CD4-positive, alpha-beta T cell treated with Interleukin-15 for 4 hours (primary cell): ENCODE measurements around the gene DLG2.

Source experiments
- DNase-seq: peaks from one replicate; pipeline ENCODE4 v3.0.0-alpha.2; 2020; ENCODE audit warnings: low spot score

Gene DLG2

DNA sequence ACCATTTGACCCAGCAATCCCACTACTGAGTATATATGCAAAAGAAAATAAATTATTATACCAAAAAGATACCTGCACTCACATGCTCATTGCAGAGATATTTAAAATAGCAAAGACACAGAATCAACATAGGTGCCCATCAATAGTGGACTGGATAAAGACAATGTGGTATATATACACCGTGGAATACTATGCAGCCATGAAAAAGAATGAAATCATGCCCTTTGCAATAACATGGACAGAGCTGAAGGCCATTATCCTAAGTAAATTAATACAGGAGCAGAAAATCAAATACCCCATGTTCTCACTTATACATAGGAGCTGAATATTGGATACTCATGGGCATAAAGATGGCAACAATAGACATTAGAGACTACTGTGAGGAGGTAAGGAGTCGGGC lies 68.7 kb downstream of the DLG2 start:
- no peak for DNase-seq

DNA sequence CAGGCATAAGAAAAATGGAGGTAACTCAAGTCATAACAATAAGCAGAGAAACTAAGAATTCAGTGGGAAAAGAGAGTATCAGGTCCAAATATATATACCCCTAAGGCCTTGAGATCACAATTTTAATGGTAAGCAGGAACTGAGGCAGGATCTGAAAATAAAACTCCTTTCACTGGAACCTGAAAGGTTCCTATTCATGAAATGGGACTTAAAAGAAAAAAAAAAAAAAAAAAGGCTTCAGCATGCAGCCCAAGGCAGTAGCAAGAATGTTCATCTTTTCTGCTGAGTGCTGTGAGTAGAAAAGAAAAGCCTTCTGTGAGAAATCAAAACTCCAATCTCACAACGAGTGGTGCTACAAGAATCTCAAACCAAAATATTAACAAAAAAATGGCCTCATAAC lies 75.3 kb downstream of the DLG2 start:
- DNase-seq: no peak

DNA sequence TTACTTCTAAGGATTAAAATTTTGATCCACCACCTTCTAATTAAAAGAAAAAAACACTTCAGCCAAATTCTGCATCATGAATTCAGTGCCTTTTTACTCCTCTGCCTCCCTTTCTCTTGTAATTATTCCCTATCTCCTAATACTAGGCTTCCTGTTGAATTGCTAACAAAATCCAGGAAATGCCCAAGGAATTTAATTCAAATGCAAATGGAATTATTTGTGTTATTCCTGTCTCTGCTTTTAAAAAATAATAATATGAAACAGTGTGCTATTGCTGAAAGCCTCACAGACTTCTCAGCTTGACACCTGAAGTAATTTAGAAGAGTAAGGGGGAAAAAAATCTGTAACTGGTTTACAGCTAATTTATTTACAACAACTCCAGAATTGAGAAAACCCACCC lies 85.5 kb downstream of the DLG2 start:
- DNase-seq: no peak

DNA sequence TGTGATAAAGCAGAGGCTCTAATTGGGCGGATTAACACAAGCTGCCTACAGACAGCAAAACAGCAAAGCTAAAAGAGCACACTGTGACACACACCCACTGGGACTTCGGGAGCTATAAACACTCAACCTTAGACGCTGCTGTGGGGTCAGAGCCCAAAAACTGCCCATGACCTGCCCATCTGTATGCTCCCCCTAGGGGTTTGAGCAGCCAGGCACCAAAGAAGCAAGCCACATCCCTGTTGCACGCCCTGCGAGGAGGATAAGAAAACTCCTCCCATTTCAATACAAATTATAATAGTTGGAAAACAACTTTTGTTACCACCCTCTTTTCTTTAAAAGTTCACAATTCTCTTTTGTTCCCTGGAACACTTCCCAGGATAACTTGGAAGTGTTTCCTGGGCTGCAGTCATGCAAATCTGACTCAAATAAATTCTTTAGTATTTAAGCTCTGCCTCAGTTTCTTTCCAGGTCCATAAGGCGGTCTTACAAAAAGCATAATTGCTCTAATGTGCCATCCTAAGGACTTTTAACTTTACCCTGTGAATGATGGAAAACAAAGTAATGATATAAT lies 86.4 kb downstream of the DLG2 start:
- DNase-seq: no peak

DNA sequence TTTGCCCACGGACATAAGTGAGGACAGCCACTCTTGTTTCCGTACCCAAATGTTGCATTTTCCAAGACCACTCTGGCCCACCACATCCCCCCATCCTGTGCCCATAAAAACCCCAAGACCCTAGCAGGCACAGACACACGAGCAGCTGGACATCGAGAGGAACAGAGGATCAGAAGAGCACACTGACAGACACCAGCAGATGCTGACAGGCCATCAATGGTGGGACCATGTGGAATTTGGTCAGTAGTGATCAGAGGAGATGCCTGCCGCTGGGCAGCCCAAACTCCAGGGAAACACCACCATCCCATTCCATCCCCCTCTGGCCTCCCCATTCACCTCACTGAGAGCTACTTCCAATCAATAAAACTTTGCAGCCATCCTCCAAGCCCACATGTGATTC lies 87.0 kb downstream of the DLG2 start:
- DNase-seq: no peak

DNA sequence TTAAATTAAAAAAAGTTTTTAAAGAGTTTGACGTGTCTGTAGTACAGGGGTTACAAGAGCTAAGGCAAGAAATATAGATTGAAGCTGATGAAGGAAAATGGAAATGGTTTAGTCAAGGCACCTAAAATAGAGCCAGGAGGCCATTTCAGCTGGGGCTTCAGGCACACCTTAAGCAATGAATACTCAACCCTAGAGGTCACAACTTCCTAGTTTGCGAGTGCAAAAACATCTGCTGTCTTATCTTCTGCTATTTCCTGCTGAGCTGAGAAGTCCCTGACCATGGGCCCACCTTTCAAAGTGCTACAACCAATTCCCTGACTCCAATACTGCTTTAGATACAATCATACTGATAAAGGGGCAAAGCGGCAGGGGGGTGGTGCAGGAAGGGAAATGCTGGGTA lies 87.4 kb downstream of the DLG2 start:
- DNase-seq: no peak

DNA sequence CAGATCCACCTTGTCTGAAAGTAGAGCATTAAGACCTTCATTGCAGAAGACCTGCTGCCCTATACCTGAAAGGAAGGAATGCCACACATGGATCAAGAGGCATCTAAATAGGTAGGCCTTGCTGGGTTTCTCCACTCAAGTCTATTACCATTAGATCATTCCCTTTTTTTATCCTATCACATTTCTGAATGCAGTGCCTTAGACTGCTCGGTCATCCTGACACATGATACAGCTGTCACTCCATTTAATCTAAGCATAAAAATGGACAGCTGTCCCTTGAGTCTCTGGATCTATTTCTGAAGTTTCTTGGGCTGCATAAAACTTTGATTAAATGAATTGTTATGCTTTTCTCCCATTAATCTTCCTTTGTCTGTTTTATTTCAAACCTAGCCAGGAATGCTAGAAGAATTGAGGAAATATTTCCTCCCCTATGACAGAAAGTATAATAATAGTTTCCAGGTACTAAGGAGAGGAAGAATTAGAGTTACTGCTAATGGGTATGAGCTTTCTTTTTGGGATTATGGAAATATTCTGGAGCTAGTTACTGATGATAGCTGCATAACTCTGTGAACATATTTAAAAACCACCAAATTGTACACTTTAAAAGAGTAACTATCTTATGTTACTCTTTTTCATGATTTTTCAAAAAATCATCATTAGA lies 88.0 kb downstream of the DLG2 start:
- DNase-seq: no peak

DNA sequence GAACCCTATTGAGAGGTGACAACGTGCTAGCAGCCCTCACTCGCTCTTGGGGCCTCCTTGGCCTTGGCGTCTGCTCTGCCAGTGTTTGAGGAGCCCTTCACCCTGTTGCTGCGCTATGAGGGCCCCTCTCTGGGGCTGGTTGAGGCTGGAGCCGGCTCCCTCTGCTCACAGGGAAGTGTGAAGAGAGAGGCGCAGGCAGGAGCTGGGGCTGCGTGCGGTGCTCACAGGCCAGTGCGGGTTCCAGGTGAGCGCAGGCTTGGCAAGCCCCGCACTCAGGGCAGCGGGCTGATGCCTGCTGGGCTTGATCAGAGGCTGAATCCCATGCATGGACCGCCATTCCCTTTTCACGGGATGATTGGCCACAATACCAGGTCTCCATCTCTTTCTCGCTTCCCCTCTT lies 90.7 kb downstream of the DLG2 start:
- no peak for DNase-seq

DNA sequence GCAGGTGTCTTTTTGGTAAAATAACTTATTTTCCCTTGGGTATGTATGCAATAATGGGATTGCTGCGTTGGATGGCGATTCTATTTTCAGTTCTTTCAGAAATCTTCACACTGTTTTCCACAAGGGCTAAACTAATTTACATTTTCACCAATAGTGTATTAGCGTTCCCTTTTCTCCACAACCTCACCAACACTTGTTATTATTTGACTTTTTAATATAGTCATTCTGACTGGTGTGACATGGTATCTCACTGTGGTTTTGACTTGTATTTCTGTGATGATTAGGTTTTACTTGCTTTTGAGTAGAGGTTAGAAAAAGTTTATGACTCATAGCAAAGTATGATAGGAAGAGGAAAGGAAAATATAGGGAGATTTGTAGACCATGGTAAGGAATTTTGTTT lies 92.3 kb downstream of the DLG2 start:
- no peak for DNase-seq

DNA sequence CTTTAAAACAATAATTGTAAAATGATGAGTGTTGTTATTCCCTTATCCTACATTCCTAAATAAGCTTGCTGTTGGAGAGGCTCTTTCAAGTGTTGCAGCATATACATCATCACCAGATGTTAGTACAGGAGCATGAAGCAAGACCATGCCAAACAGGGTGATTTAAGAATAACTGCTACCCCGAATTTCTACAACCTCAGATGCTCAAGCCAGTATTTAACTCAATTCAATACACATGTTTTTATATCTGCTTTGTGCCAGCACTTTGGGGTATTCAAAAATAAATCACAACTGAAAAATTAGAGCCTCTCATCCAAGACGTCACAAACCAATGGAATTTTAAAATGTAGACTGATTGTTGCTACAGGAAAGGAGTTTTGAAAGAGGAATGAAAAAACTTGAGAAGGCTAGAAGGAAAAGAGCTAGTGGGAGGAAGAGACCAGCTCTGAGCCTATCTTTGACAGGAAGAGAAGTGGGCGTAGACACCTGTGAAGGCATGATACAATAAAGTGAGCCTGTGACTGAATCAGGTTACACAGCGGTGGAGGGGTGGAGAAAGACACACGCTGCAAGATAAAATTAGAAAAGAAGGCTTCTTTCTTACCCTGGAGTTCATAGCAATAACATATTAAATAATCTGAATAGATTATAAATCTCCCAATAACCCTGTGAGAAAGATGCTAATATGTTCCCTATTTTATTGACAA lies 95.8 kb downstream of the DLG2 start:
- no peak for DNase-seq

DNA sequence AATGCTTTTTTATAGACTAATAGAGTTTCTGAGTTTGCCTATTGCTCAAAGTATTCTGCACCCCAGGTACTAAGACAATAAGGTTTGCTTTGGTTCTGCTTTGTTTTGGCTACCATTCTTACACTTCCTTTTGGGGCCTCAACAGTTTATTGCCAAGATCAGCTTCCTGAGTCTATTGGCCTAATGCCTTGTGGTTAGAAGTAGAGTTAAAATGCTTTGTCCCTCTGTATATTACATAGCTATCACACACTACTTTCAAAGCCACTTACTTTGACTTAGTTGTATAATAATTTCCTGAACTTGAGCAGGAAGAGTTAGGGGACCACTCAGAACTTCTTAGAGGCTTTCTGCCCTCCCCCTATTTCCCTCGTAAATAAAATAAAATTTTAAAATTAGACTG lies 96.5 kb downstream of the DLG2 start:
- no peak for DNase-seq

DNA sequence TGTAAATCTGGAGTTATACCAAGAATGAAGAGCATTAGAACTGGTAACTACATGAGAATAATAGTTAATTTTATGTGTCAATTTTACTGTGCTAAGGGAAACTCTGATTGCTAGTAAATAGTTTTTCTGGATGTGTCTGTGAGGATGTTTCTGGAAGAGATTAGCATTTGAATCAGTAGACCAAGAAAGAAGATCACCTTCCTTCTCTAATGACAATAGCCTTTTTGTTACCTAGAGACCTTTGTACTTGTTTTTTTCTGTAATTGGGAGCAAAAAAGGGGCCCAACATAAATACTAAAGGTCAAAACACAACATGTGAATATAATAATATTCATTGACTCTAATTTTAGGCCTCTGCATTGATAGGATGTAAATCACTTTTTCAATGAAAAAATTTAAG lies 100.6 kb downstream of the DLG2 start:
- DNase-seq: no peak

DNA sequence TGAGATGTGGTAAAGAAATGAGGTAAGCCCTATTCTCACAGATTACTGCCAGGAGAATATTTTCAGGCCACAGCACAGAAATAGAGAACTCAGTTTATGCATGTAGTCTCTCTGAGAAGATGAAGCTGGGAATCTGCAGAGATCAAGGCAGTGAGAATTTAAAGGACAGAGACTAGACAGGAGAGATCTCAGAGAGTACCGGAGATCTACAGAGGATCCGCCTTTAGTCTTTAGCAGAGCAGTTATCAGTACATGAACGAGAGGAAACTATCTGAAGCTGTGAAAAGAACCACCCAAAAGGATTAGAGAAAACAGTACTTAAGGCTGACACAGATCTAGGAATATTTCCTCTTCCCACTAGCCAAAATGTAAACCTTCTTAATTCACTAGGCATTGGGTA lies 101.5 kb downstream of the DLG2 start:
- DNase-seq: no peak

DNA sequence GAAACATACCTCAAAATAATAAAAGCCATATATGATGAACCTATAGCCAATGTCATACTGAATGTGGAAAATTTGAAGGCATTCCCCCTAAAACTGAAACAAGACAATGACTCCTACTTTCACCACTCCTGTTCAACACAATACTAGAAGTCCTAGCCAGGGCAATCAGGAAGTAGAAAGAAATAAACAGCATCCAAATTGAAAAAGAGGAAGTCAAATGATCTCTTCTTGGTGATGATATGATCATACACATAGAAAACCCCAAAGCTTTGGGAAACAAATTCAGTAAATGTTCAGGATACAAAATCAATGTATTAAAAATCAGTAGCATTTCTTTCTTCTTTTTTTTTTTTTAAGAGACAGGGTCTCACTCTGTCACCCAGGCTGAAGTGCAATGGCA lies 109.9 kb downstream of the DLG2 start:
- no peak for DNase-seq

DNA sequence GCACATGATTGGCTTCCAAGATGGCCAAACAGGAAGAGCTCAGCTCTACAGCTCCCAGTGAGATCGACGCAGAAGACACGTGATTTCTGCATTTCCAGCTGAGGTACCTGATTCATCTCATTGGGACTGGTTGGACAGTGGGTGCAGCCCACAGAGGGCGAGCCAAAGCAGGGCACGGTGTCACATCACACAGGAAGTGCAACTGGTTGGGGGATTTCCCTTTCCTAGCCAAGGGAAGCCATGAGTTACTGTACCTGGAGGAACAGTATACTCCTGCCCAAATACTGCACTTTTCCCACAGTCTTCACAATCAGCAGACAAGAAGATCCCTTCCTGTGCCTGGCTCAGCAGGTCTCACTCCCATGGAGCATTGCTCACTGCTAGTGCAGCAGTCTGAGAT lies 131.2 kb downstream of the DLG2 start:
- DNase-seq: no peak

DNA sequence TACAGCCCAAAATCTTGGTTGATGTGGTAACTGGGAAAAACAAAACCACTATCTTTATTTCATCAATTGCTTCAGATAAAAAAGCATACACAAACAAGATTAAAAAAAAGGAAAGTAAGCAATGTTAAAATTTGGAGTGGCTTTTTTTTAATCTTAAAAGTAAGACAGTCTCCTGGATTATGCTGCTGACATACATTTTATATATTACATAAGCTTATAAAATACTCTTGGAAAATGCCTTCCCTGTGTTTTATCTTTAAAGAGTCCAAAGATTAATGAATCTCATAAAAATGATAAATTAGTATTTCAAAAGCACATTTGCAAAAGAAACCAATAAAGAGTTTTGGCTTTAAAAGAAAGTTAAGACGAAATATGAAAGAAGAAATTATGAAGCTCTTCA lies 132.7 kb downstream of the DLG2 start:
- no peak for DNase-seq

DNA sequence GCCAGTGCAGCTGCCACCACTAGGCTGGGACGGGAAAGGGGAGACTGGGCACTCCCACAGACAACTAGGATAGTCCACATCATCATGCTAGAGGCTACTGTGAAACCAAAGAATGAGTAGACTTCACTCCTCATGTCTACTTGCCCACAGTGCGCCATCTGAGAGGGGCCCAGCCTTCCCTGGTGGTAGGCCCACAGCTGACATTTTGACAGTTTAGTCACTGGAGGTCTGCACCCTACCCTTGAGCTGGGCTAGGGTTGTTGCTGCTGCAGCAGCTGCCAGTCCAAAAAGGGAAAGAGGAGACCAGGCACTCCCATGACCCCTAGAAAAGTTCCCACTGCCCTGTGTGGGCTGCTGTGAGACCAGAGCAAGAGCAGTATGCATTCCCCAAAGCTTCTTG lies 141.2 kb downstream of the DLG2 start:
- DNase-seq: no peak

DNA sequence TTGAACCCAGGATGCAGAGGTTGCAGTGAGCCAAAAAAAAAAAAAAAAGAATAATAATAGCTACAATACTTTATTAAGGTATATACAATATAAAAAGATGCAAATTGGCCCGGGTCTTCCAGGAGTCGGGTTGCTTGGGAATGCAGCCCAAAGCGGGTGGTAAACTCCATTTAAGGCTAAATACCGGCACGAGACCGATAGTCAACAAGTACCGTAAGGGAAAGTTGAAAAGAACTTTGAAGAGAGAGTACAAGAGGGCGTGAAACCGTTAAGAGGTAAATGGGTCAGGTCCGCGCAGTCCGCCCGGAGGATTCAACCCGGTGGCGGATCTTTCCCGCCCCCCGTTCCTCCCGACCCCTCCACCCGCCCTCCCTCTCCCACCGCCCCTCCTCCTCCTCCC lies 143.3 kb downstream of the DLG2 start:
- DNase-seq: no peak

DNA sequence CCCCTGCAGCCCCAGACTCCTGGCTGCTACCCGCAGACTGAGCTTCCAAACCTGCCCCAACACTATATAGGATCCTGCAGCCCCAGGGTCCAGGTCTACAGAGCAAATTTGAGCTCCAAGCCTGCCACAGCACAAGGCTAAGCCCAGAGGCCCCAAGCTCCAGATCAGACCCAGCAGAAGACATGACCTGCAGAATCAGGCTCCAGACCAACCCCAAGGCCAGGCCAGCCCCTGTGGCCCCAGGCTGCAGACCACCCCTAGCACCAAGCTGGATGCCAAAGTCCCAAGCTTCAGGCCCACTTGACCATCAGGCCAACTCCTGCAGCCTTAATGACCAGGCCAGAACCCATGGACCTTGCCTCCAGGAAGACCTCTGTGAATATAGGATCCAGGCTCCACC lies 145.3 kb downstream of the DLG2 start:
- no peak for DNase-seq

DNA sequence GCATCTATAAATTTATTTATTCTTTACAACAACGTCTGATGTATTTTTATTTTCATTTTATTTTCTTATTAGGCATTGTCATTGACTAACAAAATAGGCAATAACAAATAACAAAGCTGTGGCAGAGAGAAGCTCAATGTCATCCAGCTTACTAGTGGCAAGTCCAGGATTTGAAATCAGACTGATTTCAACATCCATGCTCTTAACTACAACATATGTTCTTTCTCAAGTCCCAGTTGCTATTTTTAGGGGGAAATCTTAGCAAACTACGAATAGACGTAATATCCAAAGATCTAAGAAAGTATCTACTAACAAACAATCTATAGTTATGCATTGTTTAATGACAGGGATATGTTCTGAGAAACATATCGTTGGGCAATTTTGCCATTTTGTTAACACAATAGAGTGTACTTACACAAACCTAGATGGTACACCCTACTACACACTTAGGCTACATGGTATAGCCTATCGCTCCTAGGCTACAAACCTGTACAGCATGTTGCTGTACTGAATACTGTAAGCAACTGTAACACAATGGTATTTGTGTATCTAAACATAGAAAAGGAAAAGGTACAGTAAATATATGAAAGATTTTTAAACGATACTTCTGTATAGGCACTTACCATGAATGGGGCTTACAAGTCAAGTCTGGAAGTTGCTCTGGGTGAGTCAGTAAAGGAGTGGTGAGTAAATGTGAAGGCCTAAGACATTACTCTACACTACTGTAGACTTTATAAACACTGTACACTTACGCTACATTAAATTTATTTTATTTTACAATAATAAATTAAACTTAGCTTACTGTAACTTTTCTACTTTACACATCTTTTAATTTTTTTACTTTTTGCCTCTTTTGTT lies 151.3 kb downstream of the DLG2 start:
- DNase-seq: no peak

DNA sequence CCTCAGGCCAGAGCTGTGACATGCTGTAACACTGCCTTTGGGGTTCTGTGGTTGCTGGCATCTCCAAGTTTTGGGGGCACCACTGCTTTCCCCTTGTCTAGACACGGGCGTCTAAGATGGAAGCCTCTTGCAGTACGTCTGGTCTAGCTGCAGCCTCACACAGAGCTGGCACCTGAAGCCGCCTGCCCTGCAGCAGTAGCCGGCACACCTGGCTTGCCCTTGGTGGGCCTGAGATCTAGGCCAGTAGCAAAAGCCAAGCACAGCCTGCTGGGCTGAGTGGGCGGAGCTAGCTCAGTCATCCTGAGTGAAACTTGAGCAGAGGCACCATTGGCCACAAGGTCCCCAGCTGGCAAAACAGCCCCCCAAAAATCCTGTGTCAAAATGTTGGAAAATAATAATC lies 154.2 kb downstream of the DLG2 start:
- DNase-seq: no peak

DNA sequence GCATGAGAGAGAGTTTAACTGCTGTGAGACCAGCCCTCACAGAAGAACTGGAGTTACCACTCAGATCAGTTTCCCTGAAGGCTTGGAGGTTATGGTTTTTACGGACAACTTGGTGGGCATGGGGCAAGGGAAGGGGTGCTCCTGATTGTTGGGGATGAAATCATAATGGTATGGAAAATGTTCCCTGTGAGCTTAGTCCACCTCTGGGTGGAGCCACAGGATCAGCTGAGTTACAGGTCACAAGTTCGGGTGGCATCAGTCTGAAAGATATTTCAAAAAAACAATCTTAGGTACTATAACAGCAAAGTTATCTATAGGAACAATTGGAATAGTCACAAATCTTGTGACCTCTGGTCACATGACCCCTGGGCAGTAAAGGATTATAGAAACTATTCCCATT lies 162.9 kb downstream of the DLG2 start:
- no peak for DNase-seq

DNA sequence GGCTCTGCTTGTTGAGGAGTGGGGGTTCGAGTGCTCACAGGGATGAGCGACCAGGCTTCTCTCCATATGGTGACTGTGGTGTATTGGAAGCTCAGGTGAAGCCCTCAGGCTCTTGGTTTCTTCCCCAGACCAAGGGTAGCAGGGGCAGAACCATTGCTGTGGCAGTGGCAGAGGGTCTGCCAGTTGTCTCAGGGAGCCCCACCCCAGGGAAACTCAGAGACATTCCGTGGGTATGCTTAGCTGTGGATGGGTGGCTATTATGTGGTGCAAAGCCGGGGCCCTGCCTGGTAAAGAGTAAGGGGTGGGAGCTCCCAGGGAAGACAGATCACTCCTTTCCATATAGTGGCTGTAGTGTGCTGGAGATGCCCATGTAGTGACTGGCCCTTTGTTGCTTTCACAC lies 167.8 kb downstream of the DLG2 start:
- DNase-seq: no peak
